Measurements from ENCODE around the gene HJV.

The HJV gene

DNA sequence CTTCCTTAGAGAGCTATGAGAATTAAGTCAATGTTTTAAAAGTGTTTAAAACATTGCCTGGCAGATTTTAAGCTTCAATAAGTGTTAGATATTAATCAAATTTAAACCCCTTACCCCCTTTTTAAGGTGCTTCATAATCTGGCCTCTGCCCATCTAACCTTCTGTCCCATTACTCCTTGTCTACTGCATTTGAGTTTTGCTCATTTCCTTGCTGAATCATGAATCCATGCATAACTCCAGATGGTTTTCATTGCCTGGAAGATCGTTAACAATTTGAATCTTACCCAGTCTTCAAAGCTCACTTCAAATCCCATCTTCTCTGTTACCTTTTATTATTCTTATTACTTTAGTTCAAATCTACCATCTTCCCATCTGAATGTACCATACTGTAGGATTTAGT, 4.6 kb downstream of the HJV start:
- no peak overlapping the region for H3K4me3 ChIP-seq (ENCODE audit: low read length)
- no peak for DNase-seq (ENCODE audit: low read depth)
- TF ChIP-seq, protein P1, sequence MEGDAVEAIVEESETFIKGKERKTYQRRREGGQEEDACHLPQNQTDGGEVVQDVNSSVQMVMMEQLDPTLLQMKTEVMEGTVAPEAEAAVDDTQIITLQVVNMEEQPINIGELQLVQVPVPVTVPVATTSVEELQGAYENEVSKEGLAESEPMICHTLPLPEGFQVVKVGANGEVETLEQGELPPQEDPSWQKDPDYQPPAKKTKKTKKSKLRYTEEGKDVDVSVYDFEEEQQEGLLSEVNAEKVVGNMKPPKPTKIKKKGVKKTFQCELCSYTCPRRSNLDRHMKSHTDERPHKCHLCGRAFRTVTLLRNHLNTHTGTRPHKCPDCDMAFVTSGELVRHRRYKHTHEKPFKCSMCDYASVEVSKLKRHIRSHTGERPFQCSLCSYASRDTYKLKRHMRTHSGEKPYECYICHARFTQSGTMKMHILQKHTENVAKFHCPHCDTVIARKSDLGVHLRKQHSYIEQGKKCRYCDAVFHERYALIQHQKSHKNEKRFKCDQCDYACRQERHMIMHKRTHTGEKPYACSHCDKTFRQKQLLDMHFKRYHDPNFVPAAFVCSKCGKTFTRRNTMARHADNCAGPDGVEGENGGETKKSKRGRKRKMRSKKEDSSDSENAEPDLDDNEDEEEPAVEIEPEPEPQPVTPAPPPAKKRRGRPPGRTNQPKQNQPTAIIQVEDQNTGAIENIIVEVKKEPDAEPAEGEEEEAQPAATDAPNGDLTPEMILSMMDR (IDR thresholded peaks at IDR 0.05; ENCODE audit: insufficient read depth, low read depth, low read length, missing control alignments): no peak

DNA sequence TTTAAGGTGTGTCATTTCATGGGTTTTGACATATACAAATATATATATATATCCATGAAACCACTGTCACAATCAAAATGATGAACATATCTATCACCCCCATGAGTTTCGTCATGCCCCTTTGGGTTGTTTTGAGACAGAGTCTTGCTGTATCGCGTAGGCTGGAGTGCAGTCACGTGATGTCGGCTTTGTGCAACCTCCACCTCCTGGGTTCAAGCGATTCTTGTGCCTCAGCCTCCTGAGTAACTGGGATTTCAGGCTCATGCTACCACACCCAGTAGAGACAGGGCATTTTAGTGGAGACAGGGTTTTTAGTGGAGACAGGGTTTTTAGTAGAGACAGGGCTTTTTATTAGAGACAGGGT, 8.0 kb downstream of the HJV start:
- DNase-seq (ENCODE audit: low read depth): no peak
- TF ChIP-seq, protein P1 (IDR thresholded peaks at IDR 0.05; ENCODE audit: insufficient read depth, low read depth, low read length, missing control alignments): no peak
- H3K4me3 ChIP-seq (ENCODE audit: low read length): no peak overlapping the region

DNA sequence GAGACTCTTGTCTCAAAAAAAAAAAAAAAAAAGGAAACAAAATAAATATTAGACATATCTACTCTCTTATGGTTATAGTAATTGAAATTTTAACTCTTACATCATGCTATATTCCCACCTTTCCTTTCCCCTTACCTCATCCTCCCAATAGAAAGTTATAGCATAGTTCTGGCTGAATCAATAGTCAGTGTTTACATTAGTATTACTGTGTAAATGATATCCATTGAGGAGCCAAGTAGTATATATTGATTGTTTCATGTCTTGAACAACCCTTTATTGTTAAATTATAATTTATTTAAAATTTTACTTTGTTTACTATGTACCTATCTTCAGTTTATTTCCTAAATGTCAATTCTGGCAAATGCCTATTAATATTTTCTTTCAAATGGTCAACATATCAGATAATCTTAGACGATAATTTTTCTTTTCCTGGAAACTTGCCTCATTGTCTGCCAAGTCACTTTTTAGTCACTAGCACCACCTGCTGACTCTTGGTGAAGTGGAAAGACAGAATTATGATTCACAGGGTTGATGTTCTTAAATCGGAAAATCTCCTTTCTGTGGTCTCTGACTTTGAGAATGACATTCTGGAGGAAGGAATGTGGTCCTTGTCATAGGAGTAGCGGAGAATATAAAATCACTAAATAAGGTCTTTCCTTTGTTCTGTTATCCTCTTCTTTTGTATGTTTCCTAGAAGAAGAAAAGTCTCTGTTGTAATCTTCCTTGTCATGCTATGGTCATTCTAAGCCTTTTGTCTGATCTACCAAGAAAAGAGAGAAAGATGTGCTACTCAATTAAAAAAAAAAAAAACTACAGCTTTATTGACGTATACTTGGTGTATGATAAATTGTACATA, 8.6 kb downstream of the HJV start:
- TF ChIP-seq, protein P1 (IDR thresholded peaks at IDR 0.05; ENCODE audit: insufficient read depth, low read depth, low read length, missing control alignments): peak; percentile 79
- DNase-seq (ENCODE audit: low read depth): peak; percentile 83
- H3K4me3 ChIP-seq (ENCODE audit: low read length): no peak overlapping the region

DNA sequence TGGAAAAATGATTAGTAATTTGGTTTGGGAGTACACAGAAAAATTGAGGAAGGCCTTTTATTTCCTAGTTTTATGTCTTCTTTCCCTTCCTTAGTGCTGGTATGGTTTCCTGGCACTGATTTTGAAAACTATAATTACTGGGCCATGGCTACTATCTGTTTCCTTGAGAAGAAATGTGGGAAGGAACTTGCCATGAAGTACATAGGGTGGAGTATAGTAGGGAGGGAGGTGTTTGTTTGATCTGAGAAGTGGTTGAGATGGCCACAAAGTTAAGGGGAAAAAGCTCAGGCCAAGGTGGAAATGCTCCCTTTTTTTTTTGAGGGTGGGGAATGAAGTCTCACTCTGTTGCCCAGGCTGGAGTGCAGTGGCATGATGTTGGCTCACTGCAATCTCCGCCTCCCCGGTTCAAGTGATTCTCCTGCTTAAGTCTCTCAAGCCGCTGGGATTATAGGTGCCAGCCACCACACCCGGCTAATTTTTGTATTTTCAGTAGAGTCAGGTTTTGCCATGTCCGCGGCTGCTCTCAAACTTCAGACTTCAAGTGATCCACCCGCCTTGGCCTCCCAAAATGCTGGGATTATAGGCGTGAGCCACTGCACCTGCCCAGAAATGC, 11.3 kb downstream of the HJV start:
- DNase-seq (ENCODE audit: low read depth): no peak
- no peak overlapping the region for H3K4me3 ChIP-seq (ENCODE audit: low read length)
- TF ChIP-seq, protein P1 (IDR thresholded peaks at IDR 0.05; ENCODE audit: insufficient read depth, low read depth, low read length, missing control alignments): no peak

DNA sequence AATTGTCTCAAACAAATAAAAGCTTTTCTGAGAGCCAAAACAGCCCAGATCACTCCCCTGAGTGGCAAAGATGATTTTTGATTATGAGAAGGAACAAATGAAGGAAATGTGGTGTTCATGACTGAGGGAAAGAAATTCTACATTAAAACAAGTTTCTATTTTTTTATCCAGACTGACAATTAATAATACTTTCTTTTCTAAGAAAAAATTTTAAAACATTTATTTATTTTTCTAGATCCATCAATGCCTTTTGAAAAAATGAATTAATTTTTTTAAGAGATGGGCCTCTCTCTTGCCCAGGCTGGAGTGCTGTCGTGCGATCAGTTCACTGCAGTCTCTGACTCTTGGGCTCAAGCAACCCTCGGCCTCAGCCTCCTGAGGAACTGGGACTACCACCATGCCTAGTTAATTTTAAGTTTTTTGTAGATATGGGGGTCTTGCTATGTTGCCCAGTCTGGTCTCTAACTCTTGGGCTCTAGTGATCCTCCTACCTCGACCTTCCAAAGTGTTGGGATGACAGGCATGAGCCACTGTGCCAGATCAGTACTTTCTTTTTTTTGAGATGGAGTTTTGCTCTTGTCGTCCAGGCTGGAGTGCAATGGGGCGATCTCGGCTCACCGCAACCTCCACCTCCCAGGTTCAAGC, 13.9 kb downstream of the HJV start:
- no peak for DNase-seq (ENCODE audit: low read depth)
- TF ChIP-seq, protein P1 (IDR thresholded peaks at IDR 0.05; ENCODE audit: insufficient read depth, low read depth, low read length, missing control alignments): no peak
- no peak overlapping the region for H3K4me3 ChIP-seq (ENCODE audit: low read length)

DNA sequence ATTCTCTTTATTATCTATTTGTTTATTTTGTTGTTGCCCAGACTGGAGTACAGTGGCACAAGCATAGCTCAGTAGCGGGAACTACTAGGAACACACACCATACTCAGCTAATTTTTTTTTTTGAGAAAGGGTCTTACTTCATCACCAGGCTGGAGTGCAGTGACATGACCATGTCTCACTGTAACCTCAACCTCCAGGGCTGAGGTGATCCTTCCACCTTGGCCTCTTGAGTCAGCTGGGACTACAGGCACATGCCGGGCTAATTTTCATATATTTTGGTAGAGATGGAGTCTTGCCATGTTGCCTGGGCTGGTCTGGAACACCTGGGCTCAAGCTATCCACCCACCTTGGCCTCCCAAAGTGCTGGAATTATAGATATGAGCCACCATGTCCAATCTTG, 19.8 kb downstream of the HJV start:
- TF ChIP-seq, protein P1 (IDR thresholded peaks at IDR 0.05; ENCODE audit: insufficient read depth, low read depth, low read length, missing control alignments): no peak
- no peak overlapping the region for H3K4me3 ChIP-seq (ENCODE audit: low read length)
- no peak for DNase-seq (ENCODE audit: low read depth)
